ENCODE results near the gene SSC4D.
"Not testable (repeated sequence)": the region's sequence is repeated elsewhere in the genome, so short reads cannot be mapped to it uniquely, and the experiment has no call there.

SSC4D gene

DNA sequence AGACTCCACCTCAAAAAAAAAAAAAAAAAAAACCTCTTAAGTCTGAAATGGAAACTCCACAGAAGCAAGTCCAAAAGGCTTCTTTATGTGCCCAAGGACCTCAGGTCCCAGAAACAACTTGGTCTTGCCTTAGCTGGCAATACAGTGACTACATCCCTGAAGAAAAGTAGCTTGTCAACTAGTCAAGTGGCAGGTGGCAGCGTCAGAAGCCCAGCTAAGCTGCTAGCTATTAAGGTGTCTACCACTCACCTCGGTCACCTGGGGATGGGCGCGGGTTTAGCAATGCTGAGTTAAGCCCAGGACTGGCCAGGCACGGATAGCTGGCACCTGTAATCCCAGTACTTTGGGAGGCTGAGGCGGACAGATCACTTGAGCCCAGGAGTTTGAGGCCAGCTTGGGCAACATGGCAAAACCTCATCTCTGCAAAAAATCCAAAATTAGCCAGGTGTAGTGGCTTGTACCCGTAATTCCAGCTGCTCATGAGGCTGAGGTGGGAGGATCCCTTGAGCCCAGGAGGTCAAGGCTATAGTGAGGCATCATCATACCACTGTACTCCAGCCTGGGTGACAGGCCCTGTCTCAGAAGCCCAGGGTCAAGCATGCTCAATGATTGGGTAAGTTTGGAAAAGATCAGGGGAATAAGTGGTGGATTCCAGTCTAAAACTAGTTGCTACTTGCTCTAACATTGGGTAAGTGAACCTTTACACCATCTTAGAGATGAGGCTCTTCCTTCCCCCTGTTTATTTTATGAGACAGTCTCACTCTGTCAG is 29.8 kb upstream of the SSC4D start:
- WGBS, 2 donors (ENCODE audit: extremely low coverage in 2 of 2, insufficient read length in 2 of 2, insufficient replicate concordance in 1 of 2): no CpG with 5 or more reads among the region's 7 CpGs
- H3K4ac ChIP-seq (ENCODE audit: low read length); H3K4me3 ChIP-seq (ENCODE audit: low read length in 2 of 2): not testable (repeated sequence)

DNA sequence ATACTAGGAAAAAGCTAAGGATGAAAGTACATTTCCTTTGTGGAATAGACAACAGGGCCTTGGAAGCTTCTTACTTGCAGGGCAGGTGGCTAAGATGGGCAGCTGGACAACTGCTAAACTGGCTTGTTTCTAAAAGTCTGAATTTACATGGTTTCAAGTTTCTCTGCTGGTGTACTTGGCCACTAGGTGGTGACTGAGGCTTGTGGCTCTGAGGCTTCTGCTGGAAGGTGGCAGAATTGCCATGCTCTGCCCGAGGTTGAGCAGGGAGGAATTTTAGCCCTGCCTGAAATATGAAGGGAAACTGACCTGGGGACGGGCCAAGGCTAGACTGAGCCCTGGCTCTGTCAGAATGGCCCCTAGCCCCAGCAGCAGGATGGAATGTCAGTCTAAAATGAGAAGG is 28.4 kb upstream of the SSC4D start:
- H3K79me1 ChIP-seq (ENCODE audit: low read depth, low read length); H3K4me2 ChIP-seq (ENCODE audit: insufficient read depth, low read length, poor library complexity, severe bottlenecking); H3K14ac ChIP-seq (ENCODE audit: low read length); H3K9ac ChIP-seq (ENCODE audit: low read depth, low read length, poor library complexity); H3K4ac ChIP-seq (ENCODE audit: low read length); H3K9me3 ChIP-seq (replicated peaks in 1 of 2; ENCODE audit: control insufficient read depth in 2 of 2, insufficient read depth in 1 of 2, low read depth in 1 of 2, low read length in 2 of 2); H2AK5ac ChIP-seq (ENCODE audit: low read depth, low read length); H2BK120ac ChIP-seq (ENCODE audit: low read depth, low read length); H3K27ac ChIP-seq (replicated peaks; ENCODE audit: low read length); H3K4me3 ChIP-seq (ENCODE audit: low read length in 2 of 2); H2BK15ac ChIP-seq (ENCODE audit: low read length); H2AFZ ChIP-seq (ENCODE audit: low read length); H3K4me1 ChIP-seq (ENCODE audit: control insufficient read depth in 2 of 2, insufficient read depth in 1 of 2, low read depth in 1 of 2, low read length in 2 of 2); H3K23ac ChIP-seq (ENCODE audit: low read depth, low read length, poor library complexity); H4K91ac ChIP-seq (ENCODE audit: low read depth, low read length, poor library complexity); H2BK5ac ChIP-seq (ENCODE audit: low read length); H3K36me3 ChIP-seq (replicated peaks in 1 of 2; ENCODE audit: control insufficient read depth in 2 of 2, insufficient read depth in 2 of 2, low read length in 2 of 2); H3K27me3 ChIP-seq (ENCODE audit: control insufficient read depth in 3 of 3, insufficient read depth in 3 of 3, low read depth in 1 of 3, low read length in 3 of 3); H3K18ac ChIP-seq (ENCODE audit: low read length); H4K8ac ChIP-seq (ENCODE audit: low read depth, low read length); H2BK12ac ChIP-seq (ENCODE audit: low read length): not testable (repeated sequence)
- peak; percentile 46 for DNase-seq (ENCODE audit: low spot score)
- no CpG with 5 or more reads among the region's 2 CpGs for WGBS, 2 donors (ENCODE audit: extremely low coverage in 2 of 2, insufficient read length in 2 of 2, insufficient replicate concordance in 1 of 2)

More for the DNA sequence above, 29.8 kb upstream of the SSC4D start:
- H3K4me1 ChIP-seq (ENCODE audit: control insufficient read depth in 2 of 2, insufficient read depth in 1 of 2, low read depth in 1 of 2, low read length in 2 of 2); H3K23ac ChIP-seq (ENCODE audit: low read depth, low read length, poor library complexity); DNase-seq (ENCODE audit: low spot score); H3K27me3 ChIP-seq (ENCODE audit: control insufficient read depth in 3 of 3, insufficient read depth in 3 of 3, low read depth in 1 of 3, low read length in 3 of 3); H2BK12ac ChIP-seq (ENCODE audit: low read length); H3K36me3 ChIP-seq (replicated peaks in 1 of 2; ENCODE audit: control insufficient read depth in 2 of 2, insufficient read depth in 2 of 2, low read length in 2 of 2); H3K9me3 ChIP-seq (replicated peaks in 1 of 2; ENCODE audit: control insufficient read depth in 2 of 2, insufficient read depth in 1 of 2, low read depth in 1 of 2, low read length in 2 of 2); H3K14ac ChIP-seq (ENCODE audit: low read length); H2BK120ac ChIP-seq (ENCODE audit: low read depth, low read length); H4K8ac ChIP-seq (ENCODE audit: low read depth, low read length); H3K4me2 ChIP-seq (ENCODE audit: insufficient read depth, low read length, poor library complexity, severe bottlenecking); H2AK5ac ChIP-seq (ENCODE audit: low read depth, low read length); H2BK15ac ChIP-seq (ENCODE audit: low read length); H2AFZ ChIP-seq (ENCODE audit: low read length); H3K27ac ChIP-seq (replicated peaks; ENCODE audit: low read length); H4K91ac ChIP-seq (ENCODE audit: low read depth, low read length, poor library complexity); H3K18ac ChIP-seq (ENCODE audit: low read length); H3K9ac ChIP-seq (ENCODE audit: low read depth, low read length, poor library complexity); H3K79me1 ChIP-seq (ENCODE audit: low read depth, low read length); H2BK5ac ChIP-seq (ENCODE audit: low read length): not testable (repeated sequence)

DNA sequence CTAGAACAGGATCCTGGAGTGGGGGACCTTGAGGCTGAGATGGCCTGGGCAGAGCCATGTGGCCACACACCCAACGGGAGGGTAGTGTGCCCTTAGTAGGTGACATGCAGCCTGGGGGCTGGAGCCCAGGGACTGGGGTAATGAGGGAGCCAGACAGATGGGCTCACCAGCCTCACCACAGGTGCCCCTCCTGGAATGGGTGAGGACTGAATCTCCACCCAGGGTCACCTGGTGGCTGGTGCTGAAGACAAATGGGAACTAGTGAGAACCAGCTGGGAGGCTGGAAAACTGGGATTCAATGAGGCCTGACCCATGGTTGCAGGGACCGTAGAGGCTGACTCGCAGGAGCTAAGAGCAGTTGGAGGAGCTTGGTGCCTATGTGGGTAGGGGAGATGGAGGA is 21.3 kb upstream of the SSC4D start:
- Histone ChIP-seq H3K79me1 (ENCODE audit: low read depth, low read length) (no peaks in the 10 kb centered on the region), H4K8ac (ENCODE audit: low read depth, low read length) (no peak overlapping the region), H2BK15ac (ENCODE audit: low read length) (no peak overlapping the region), H3K9ac (ENCODE audit: low read depth, low read length, poor library complexity) (no peak overlapping the region), H3K4me2 (ENCODE audit: insufficient read depth, low read length, poor library complexity, severe bottlenecking) (no peak overlapping the region), H2AK5ac (ENCODE audit: low read depth, low read length) (no peak overlapping the region), H2BK5ac (ENCODE audit: low read length) (no peak overlapping the region), H3K36me3 (replicated peaks in 1 of 2; ENCODE audit: control insufficient read depth in 2 of 2, insufficient read depth in 2 of 2, low read length in 2 of 2) (peaks cover 0 to 3% of the 10 kb centered on the region in 2 donors), H2BK120ac (ENCODE audit: low read depth, low read length) (no peak overlapping the region), H3K27ac (replicated peaks; ENCODE audit: low read length) (no peak overlapping the region), H2BK12ac (ENCODE audit: low read length) (no peak overlapping the region), H3K4me3 (ENCODE audit: low read length in 2 of 2) (no peak overlapping the region), H3K14ac (ENCODE audit: low read length) (no peak overlapping the region), H3K4me1 (ENCODE audit: control insufficient read depth in 2 of 2, insufficient read depth in 1 of 2, low read depth in 1 of 2, low read length in 2 of 2) (no peaks in the 10 kb centered on the region), H3K27me3 (ENCODE audit: control insufficient read depth in 3 of 3, insufficient read depth in 3 of 3, low read depth in 1 of 3, low read length in 3 of 3) (no peaks in the 10 kb centered on the region), H3K4ac (ENCODE audit: low read length) (no peak overlapping the region), H3K18ac (ENCODE audit: low read length) (no peak overlapping the region), H3K23ac (ENCODE audit: low read depth, low read length, poor library complexity) (no peak overlapping the region), H4K91ac (ENCODE audit: low read depth, low read length, poor library complexity) (no peak overlapping the region), H2AFZ (ENCODE audit: low read length) (no peak overlapping the region), H3K9me3 (replicated peaks in 1 of 2; ENCODE audit: control insufficient read depth in 2 of 2, insufficient read depth in 1 of 2, low read depth in 1 of 2, low read length in 2 of 2) (no peaks in the 10 kb centered on the region)
- no peak for DNase-seq (ENCODE audit: low spot score)
- no CpG with 5 or more reads among the region's 3 CpGs for WGBS, 2 donors (ENCODE audit: extremely low coverage in 2 of 2, insufficient read length in 2 of 2, insufficient replicate concordance in 1 of 2)

DNA sequence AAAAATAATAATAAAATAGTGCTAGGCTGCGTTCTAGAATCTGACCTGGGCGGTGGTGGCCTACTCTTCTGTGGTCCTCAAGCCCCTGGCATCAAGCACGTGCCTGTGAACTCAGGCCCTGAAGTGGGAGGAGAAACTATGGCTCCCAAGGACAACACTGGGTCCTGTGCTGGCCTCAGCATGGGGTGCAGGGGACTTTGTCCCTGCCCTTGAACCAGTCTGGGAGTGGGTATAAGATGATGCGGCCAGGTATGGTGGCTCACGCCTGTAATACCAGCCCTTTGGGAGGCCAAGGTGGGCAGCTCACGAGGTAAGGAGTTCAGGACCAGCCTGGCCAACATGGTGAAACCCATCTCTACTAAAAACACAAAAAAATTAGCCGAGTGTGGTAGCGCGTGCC is 20.7 kb upstream of the SSC4D start:
- H4K91ac ChIP-seq (ENCODE audit: low read depth, low read length, poor library complexity): no peak overlapping the region
- no peak overlapping the region for H2BK15ac ChIP-seq (ENCODE audit: low read length)
- no peak overlapping the region for H3K27ac ChIP-seq (replicated peaks; ENCODE audit: low read length)
- no peak overlapping the region for H2BK120ac ChIP-seq (ENCODE audit: low read depth, low read length)
- H4K8ac ChIP-seq (ENCODE audit: low read depth, low read length): no peak overlapping the region
- H3K4me1 ChIP-seq (ENCODE audit: control insufficient read depth in 2 of 2, insufficient read depth in 1 of 2, low read depth in 1 of 2, low read length in 2 of 2): no peaks in the 10 kb centered on the region
- no peak overlapping the region for H2BK5ac ChIP-seq (ENCODE audit: low read length)
- H3K36me3 ChIP-seq (replicated peaks in 1 of 2; ENCODE audit: control insufficient read depth in 2 of 2, insufficient read depth in 2 of 2, low read length in 2 of 2): no peaks in the 10 kb centered on the region
- no peak overlapping the region for H3K18ac ChIP-seq (ENCODE audit: low read length)
- no peak for DNase-seq (ENCODE audit: low spot score)
- no peak overlapping the region for H2AFZ ChIP-seq (ENCODE audit: low read length)
- no peak overlapping the region for H3K14ac ChIP-seq (ENCODE audit: low read length)
- WGBS, 2 donors (ENCODE audit: extremely low coverage in 2 of 2, insufficient read length in 2 of 2, insufficient replicate concordance in 1 of 2): no CpG with 5 or more reads among the region's 9 CpGs
- H3K9ac ChIP-seq (ENCODE audit: low read depth, low read length, poor library complexity): peak overlapping the region; percentile 44
- H2BK12ac ChIP-seq (ENCODE audit: low read length): no peak overlapping the region
- H3K4ac ChIP-seq (ENCODE audit: low read length): no peak overlapping the region
- H3K23ac ChIP-seq (ENCODE audit: low read depth, low read length, poor library complexity): no peak overlapping the region
- no peaks in the 10 kb centered on the region for H3K79me1 ChIP-seq (ENCODE audit: low read depth, low read length)
- no peak overlapping the region for H3K4me2 ChIP-seq (ENCODE audit: insufficient read depth, low read length, poor library complexity, severe bottlenecking)
- H2AK5ac ChIP-seq (ENCODE audit: low read depth, low read length): no peak overlapping the region
- no peaks in the 10 kb centered on the region for H3K27me3 ChIP-seq (ENCODE audit: control insufficient read depth in 3 of 3, insufficient read depth in 3 of 3, low read depth in 1 of 3, low read length in 3 of 3)
- no peak overlapping the region for H3K4me3 ChIP-seq (ENCODE audit: low read length in 2 of 2)
- H3K9me3 ChIP-seq (replicated peaks in 1 of 2; ENCODE audit: control insufficient read depth in 2 of 2, insufficient read depth in 1 of 2, low read depth in 1 of 2, low read length in 2 of 2): no peaks in the 10 kb centered on the region

All from neuronal stem cell (in vitro differentiated cells).